Pancreas (tissue), 10 donors: ENCODE measurements around the gene CD163L1. TPM values are rescaled to one million over a fixed set of nuclear protein-coding genes. Genes with fewer than 3 reads are reported as not detected.

Source experiments
- ATAC-seq, 4 donors: fragments of 200-7000 bp; cut with Tn5 transposase; one replicate each; pipeline versions ENCODE4 v1.8.0 to v1.9.1; 2020; ENCODE audit warnings: mild to moderate bottlenecking in 4 of 4, moderate library complexity in 4 of 4
- DNase-seq, 6 donors: peaks; one replicate each; pipeline ENCODE4 v3.0.0-alpha.2; 2020
- FAIRE-seq: peaks from 2 replicates; lab custom pipeline; 2012; peaks lifted over from hg19 to GRCh38; lab: Jason Lieb, UNC
- H3K27ac ChIP-seq, 4 donors: fragments of 200-600 bp; sonication (generic); 1 replicate in 3 of 4; 2 replicates in 1 of 4; pipeline versions ENCODE4 v1.5.0 to v1.8.0; 2020
- H3K27me3 ChIP-seq, 4 donors: fragments of 200-600 bp; one replicate each; pipeline ENCODE4 v1.8.0; 2021
- H3K36me3 ChIP-seq, 3 donors: fragments of 200-600 bp; sonication (generic) in 1 of 3; one replicate each; pipeline versions ENCODE4 v1.5.0 to v1.8.0; 2020 to 2021
- H3K4me1 ChIP-seq, 3 donors: fragments of 200-600 bp; one replicate each; pipeline ENCODE4 v1.8.0; 2021
- H3K4me3 ChIP-seq, 4 donors: fragments of 200-600 bp; sonication (generic) in 2 of 4; one replicate each; pipeline versions ENCODE4 v1.5.0 to v1.8.0; 2020 to 2021
- H3K9me3 ChIP-seq, 4 donors: fragments of 200-600 bp; one replicate each; pipeline ENCODE4 v1.8.0; 2021
- WGBS, 2 donors: extraction: QIAGEN DNeasy Blood & Tissue Kit; methylation state at CpG; one replicate each; pipeline ENCODE4 v1.1.7; 2013; 5-methylcytosine and 5-hydroxymethylcytosine counted together
- intact Hi-C, 3 donors: fragments of 100-400 bp; cut with DNase I; formaldehyde crosslinking; loops; one replicate each; pipeline versions ENCODE4 v1.11.1 to v1.14.2; 2022
- polyA plus RNA-seq, 2 donors: library from polyadenylated mRNA; stranded (reverse); fragments of 200-250 nt; gene quantifications; one replicate each; pipeline ENCODE4 v1.2.3, GENCODE V29; 2013
- total RNA-seq, 6 donors: library from RNA; stranded (reverse); fragmentation: NEBNext Ultra II Directional in 4 of 6; extraction: Animal tissue kit (Norgen Biotek cat#: 25700) in 4 of 6; gene quantifications; one replicate each; pipeline versions ENCODE4 v1.2.1 to v1.2.4, GENCODE V29; 2021 to 2023
- TF ChIP-seq, protein P1 (sequence below), 4 donors: fragments of 200-600 bp; sonication (generic) in 3 of 4; IDR thresholded peaks; one replicate each; pipeline versions ENCODE4 v1.5.0 to v1.8.0; 2021; ENCODE audit warnings: antibody characterized with exemption in 4 of 4
- donor health status: healthy with polysubstance abuse.
- donor health status: DM: no; HTN: no; CAD: no; lungs with moderate emphysema.
- donor health status: DM: no; HTN: no; CAD: no.
- donor health status: control.
- donor health status: control.
- donor health status: Bipolar disorder and iron deficiency.
- donor health status: DM: yes; HTN: yes; CAD: no.
- donor health status: DM: no; HTN: no; CAD: no.
- donor health status: DM: no; HTN: no; CAD: no.
- donor health status: DM: yes; HTN: yes; CAD: no.

The CD163L1 gene
- total and polyA plus RNA-seq, 8 donors: 0.43 to 3.8 (median 1.2) TPM

DNA sequence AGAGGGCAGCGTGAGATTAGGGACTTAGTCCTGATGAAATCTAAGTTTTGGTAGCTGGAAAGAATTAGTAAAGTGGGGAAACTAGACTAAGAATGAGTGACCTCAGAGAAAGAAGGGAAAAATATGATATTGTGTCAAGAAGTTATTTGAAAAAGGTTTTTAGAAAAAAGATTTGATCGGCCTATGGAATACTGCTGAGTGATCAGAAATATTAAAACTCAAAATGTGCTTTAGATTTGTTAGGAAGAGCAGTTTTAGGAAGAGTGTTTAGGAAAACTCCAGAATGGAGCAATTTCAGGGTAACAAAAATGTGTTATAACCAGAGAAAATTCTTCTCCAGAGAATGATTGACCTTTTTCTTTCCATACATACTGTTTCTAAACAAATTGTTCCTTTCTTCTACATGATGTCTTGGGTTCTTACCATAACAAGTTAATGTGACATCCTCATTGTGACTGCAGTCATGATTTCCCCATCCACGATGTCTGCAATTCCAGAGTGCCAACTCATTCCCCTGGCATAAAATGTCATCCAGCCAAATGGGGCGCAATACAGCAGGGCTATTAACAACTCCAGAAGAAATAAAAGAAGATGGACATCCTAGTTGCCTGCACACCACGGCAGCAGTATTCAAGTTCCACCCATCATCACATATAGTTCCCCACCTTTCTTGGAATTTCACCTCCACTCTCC is 11.8 kb downstream of the CD163L1 start:
- DNase-seq (no peak), ATAC-seq (no peak), FAIRE-seq (no peak)
- no peaks in the 10 kb centered on the region for H3K9me3 ChIP-seq
- H3K4me3 ChIP-seq: no peak overlapping the region
- intact Hi-C loops: no loop called here
- TF ChIP-seq, protein P1, sequence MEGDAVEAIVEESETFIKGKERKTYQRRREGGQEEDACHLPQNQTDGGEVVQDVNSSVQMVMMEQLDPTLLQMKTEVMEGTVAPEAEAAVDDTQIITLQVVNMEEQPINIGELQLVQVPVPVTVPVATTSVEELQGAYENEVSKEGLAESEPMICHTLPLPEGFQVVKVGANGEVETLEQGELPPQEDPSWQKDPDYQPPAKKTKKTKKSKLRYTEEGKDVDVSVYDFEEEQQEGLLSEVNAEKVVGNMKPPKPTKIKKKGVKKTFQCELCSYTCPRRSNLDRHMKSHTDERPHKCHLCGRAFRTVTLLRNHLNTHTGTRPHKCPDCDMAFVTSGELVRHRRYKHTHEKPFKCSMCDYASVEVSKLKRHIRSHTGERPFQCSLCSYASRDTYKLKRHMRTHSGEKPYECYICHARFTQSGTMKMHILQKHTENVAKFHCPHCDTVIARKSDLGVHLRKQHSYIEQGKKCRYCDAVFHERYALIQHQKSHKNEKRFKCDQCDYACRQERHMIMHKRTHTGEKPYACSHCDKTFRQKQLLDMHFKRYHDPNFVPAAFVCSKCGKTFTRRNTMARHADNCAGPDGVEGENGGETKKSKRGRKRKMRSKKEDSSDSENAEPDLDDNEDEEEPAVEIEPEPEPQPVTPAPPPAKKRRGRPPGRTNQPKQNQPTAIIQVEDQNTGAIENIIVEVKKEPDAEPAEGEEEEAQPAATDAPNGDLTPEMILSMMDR (IDR thresholded peaks at IDR 0.05): no peak
- peaks cover 0 to 4% (median 0%) of the 10 kb centered on the region in 4 donors for H3K27me3 ChIP-seq
- no peaks in the 10 kb centered on the region for H3K4me1 ChIP-seq
- no peaks in the 10 kb centered on the region for H3K36me3 ChIP-seq
- WGBS, 2 donors: 62 to 70% methylated on average over 5 of the region's 5 CpGs
- H3K27ac ChIP-seq: no peak overlapping the region

DNA sequence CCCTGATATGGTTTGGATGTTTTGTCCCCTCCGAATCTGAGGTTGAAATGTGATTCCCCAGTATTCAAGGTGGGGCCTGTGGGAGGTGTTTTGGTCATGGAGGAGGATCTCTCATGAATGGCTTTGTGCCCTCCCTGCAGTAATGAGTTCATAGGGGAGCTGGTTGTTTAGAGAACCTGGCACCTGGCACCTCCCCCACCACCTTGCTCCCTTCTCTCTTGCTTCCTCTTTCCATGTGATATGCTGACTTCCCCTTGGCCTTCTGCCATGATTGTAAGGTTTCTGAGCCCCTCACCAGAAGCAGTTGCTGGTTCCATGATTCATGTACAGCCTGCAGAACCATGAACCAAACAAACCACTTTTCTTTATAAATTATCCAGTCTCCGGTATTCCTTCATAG is 32.6 kb downstream of the CD163L1 start:
- DNase-seq (no peak), ATAC-seq (no peak), FAIRE-seq (no peak)
- Histone ChIP-seq H3K36me3 (no peaks in the 10 kb centered on the region), H3K4me1 (no peaks in the 10 kb centered on the region), H3K9me3 (no peaks in the 10 kb centered on the region), H3K27me3 (peaks cover 0 to 4% (median 0%) of the 10 kb centered on the region in 4 donors), H3K4me3 (no peak overlapping the region), H3K27ac (no peak overlapping the region)
- intact Hi-C loops: no loop called here
- 73 to 80% methylated on average over 2 of the region's 2 CpGs for WGBS, 2 donors
- TF ChIP-seq, protein P1 (IDR thresholded peaks at IDR 0.05): no peak

DNA sequence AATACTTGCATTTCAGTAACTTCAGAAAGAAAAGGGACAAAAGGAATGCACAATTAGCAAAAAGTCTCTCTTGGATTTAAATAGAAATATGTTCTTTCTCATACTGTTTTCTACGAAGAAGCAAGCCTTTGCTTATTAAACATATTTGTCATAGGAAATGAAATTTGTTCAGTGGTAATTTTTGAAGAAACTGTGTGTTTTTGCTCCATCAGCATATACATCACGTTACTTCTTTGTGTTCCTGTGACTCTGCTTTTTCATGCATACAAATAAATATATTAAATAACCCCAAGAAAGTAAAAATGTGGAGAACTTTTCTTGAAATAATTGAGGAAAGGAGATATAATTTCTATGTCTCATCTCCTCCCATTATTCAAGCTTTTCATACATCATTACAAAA is 39.7 kb downstream of the CD163L1 start:
- no peak for DNase-seq
- no peak for FAIRE-seq
- Histone ChIP-seq H3K27ac (no peak overlapping the region), H3K4me1 (no peaks in the 10 kb centered on the region), H3K27me3 (peaks cover 0 to 4% (median 2%) of the 10 kb centered on the region in 4 donors), H3K9me3 (no peaks in the 10 kb centered on the region), H3K4me3 (no peak overlapping the region), H3K36me3 (no peaks in the 10 kb centered on the region)
- WGBS, 2 donors: 51 to 66% methylated on average over 2 of the region's 2 CpGs
- TF ChIP-seq, protein P1 (IDR thresholded peaks at IDR 0.05): no peak
- intact Hi-C loops: no loop called here
- ATAC-seq: no peak

DNA sequence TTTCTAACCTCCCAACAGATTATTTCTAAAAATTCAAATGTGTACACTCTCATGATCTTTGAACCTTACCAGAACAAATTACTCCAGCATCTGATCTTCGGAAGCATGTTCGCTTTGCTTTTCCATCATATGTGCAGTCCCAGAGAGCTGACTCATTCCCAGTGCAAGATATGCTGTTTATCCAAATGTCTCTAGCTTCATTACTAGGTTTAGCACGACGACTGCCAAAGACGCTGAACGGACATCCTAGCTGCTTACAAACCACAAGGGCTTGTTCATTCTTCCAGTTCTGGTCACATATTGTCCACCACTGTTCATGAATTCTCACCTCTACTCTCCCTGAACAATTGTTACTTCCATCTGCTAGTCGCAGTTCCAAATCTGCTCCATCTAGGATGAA is 40.5 kb downstream of the CD163L1 start:
- TF ChIP-seq, protein P1 (IDR thresholded peaks at IDR 0.05): no peak
- DNase-seq: no peak
- Histone ChIP-seq H3K27ac (no peak overlapping the region), H3K27me3 (peaks cover 0 to 4% (median 2%) of the 10 kb centered on the region in 4 donors), H3K4me3 (no peak overlapping the region), H3K36me3 (no peaks in the 10 kb centered on the region), H3K9me3 (no peaks in the 10 kb centered on the region), H3K4me1 (no peaks in the 10 kb centered on the region)
- 54 to 55% methylated on average over 7 of the region's 7 CpGs for WGBS, 2 donors
- no peak for ATAC-seq
- no peak for FAIRE-seq
- intact Hi-C loops: no loop called here

DNA sequence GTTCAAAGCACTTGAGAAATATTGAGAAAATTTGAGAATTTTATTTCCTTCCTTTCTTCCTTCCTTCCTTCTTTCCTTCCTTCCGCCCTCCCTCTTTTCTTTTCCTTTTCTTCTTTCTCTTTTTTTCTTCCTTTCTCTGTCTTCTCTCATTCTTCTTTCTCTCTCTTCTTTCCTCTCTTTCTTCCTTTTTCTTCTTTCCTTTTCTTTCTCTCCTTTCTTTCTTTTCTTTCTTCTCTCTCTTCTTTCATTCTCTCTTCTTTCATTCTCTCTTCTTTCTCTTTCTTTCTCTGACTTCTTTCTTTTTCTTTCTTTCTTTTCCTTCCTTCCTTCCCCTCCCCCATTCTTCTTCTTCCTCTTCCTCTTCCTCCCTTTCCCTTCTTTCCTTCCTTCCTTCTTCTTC is 44.9 kb downstream of the CD163L1 start:
- WGBS, 2 donors: 77 to 79% methylated on average over 1 of the region's 1 CpG
- DNase-seq (no peak), ATAC-seq (no peak), FAIRE-seq (no peak)
- Histone ChIP-seq H3K36me3 (no peaks in the 10 kb centered on the region), H3K9me3 (no peaks in the 10 kb centered on the region), H3K27ac (no peak overlapping the region), H3K27me3 (peaks cover 0 to 4% (median 2%) of the 10 kb centered on the region in 4 donors), H3K4me3 (no peak overlapping the region), H3K4me1 (no peaks in the 10 kb centered on the region)
- intact Hi-C loops: no loop called here
- TF ChIP-seq, protein P1 (IDR thresholded peaks at IDR 0.05): no peak
